ENCODE data around the gene XYLT1. TPM values are rescaled to one million over a fixed set of nuclear protein-coding genes. Genes with fewer than 3 reads are reported as not detected.

Gene XYLT1
- total RNA-seq, 1 donor from 2014 or later: under 0.01 TPM

DNA sequence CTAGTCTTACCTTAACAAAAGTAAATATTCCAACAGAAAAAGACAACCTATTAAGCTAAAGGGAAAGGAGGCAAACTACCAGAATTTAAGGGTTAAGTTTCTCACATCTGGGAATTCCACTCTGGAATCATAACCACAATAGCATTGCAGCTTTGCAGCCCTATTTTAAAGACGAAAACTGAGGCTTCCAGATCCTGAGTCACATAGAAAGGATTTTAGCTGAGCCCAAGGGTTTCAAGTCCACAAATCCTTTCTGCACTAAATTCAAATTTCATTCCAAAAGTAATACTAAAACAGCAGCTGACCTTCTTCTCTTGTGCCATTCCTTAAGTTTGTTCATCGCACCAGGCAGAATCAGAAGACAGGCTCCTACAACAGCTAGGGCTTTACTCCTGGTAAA lies 17.8 kb downstream of the XYLT1 start:
- Histone ChIP-seq H3K27me3 (ENCODE audit: control insufficient read depth, insufficient read depth, low read length) (no peaks in the 10 kb centered on the region), H3K36me3 (ENCODE audit: control insufficient read depth, insufficient read depth, low read length) (no peaks in the 10 kb centered on the region), H3K4me3 (ENCODE audit: low read depth, low read length) (no peak overlapping the region)
- TF ChIP-seq, protein P1, sequence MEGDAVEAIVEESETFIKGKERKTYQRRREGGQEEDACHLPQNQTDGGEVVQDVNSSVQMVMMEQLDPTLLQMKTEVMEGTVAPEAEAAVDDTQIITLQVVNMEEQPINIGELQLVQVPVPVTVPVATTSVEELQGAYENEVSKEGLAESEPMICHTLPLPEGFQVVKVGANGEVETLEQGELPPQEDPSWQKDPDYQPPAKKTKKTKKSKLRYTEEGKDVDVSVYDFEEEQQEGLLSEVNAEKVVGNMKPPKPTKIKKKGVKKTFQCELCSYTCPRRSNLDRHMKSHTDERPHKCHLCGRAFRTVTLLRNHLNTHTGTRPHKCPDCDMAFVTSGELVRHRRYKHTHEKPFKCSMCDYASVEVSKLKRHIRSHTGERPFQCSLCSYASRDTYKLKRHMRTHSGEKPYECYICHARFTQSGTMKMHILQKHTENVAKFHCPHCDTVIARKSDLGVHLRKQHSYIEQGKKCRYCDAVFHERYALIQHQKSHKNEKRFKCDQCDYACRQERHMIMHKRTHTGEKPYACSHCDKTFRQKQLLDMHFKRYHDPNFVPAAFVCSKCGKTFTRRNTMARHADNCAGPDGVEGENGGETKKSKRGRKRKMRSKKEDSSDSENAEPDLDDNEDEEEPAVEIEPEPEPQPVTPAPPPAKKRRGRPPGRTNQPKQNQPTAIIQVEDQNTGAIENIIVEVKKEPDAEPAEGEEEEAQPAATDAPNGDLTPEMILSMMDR (IDR thresholded peaks at IDR 0.05; ENCODE audit: insufficient read depth, low read length, severe bottlenecking): no peak
- DNase-seq (ENCODE audit: low read depth) (no peak), FAIRE-seq (no peak)

DNA sequence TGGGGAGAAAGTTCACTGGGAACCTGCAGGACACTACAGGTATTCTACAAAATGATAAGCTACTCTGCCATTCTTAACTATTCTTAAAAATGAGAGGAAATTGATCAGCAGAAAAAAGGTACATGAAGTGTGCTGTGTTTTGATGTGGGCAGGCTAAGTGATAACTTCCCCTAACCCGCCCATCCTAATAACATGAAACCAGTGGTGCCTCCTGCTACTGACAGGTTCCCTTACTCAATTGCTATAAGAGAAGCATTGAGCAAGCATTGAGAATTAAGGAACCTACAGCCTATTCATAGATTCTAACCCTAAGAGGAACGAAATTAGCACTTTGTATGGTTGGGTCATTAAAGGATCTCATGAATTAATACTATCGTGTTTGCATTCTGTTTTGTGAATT lies 18.9 kb downstream of the XYLT1 start:
- H3K36me3 ChIP-seq (ENCODE audit: control insufficient read depth, insufficient read depth, low read length): no peaks in the 10 kb centered on the region
- FAIRE-seq (no peak), DNase-seq (ENCODE audit: low read depth) (no peak)
- no peaks in the 10 kb centered on the region for H3K27me3 ChIP-seq (ENCODE audit: control insufficient read depth, insufficient read depth, low read length)
- H3K4me3 ChIP-seq (ENCODE audit: low read depth, low read length): no peak overlapping the region
- TF ChIP-seq, protein P1 (IDR thresholded peaks at IDR 0.05; ENCODE audit: insufficient read depth, low read length, severe bottlenecking): no peak

DNA sequence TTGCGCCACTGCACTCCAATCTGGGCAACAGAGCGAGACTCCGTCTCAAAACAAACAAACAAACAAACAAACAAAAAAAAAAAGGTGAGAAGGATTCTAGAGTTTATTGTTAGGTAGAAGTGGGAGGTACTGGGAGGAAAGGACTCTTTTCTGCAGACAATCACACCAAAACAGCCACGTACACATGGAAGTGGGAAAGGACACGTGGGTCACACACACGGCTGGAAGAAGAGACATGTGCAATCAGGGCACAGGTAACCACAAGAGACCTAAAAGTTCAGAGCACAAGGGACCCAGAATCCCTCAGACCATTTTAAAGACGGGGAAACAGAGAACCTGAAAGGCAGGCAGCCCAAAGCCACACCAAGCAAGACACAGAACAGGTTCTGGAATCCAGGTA lies 20.5 kb downstream of the XYLT1 start:
- no peak for DNase-seq (ENCODE audit: low read depth)
- no peaks in the 10 kb centered on the region for H3K36me3 ChIP-seq (ENCODE audit: control insufficient read depth, insufficient read depth, low read length)
- no peak overlapping the region for H3K4me3 ChIP-seq (ENCODE audit: low read depth, low read length)
- TF ChIP-seq, protein P1 (IDR thresholded peaks at IDR 0.05; ENCODE audit: insufficient read depth, low read length, severe bottlenecking): no peak
- H3K27me3 ChIP-seq (ENCODE audit: control insufficient read depth, insufficient read depth, low read length): no peaks in the 10 kb centered on the region
- FAIRE-seq: no peak

DNA sequence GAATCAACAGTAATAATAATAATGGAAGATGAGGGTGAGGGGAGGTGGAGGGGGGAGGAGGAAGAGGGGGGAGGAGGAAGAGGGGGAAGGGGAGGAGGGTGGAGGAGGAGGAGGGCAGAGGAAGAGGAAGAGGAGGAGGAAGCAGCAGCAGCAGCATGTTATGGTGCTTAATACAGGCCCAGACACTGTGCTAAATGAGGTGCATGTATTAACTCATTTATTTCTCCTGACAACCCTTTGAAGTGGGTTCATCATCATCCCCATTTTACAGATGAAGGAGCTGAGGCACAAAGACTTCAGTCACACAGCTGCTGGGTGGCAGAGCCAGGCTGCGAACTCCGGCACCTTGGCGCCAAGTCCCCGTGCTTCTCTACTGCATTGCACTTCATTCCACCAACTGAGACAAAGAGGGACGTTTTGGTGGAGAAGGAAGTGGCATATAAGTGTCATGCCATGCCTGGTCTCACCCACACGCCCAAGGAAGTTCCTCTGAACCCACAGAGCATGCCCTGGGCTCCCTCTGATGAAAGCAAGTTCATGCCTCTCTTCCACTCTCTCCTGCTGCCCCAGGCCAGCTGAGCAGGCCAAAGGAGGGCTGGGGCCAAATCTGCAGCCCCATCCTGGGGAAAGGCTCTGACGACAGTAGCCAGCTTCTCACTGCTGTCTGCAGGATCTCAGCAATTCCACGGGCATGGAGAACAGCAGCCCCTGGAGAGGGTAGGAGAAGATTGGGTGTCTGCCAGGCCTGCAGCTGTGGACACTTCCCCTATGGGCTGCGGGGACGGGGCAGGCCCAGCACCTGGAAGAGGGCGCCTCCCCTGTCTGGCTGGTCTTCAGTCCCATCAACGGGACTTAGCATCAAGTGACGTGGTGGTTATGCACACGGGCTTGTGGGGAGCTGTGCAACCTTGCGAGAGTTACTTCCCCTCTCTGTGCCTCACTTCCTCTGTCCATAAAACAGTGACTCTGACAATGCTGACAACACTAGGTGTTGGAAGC lies 21.8 kb downstream of the XYLT1 start:
- Histone ChIP-seq H3K4me3 (ENCODE audit: low read depth, low read length) (no peak overlapping the region), H3K36me3 (ENCODE audit: control insufficient read depth, insufficient read depth, low read length) (no peaks in the 10 kb centered on the region), H3K27me3 (ENCODE audit: control insufficient read depth, insufficient read depth, low read length) (no peaks in the 10 kb centered on the region)
- TF ChIP-seq, protein P1 (IDR thresholded peaks at IDR 0.05; ENCODE audit: insufficient read depth, low read length, severe bottlenecking): no peak
- FAIRE-seq: peak; percentile 40
- DNase-seq (ENCODE audit: low read depth): no peak

DNA sequence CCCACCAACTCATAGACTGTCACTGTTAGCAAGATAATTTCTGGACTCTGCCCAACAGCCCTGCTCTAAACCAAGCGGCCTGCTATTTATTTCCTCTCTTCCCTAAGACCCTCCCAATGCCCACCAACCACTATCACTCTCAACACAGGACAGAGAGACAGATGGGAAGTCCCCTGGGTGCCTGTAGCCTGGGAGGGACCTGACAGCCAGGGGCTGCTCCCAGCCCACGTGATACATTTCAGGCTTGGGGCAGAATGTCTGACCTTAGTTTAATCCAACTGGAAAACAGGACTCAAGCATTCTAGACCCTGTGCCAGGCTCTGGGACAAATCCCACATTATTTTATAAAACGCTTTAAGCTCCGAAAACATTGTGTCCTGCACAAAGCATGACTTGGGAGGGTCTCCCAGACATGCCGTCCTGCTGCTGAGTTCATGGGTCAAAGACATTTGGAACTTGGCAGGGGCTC lies 23.6 kb downstream of the XYLT1 start:
- TF ChIP-seq, protein P1 (IDR thresholded peaks at IDR 0.05; ENCODE audit: insufficient read depth, low read length, severe bottlenecking): no peak
- FAIRE-seq: no peak
- no peaks in the 10 kb centered on the region for H3K27me3 ChIP-seq (ENCODE audit: control insufficient read depth, insufficient read depth, low read length)

More for the DNA sequence above, 23.6 kb downstream of the XYLT1 start:
- no peaks in the 10 kb centered on the region for H3K36me3 ChIP-seq (ENCODE audit: control insufficient read depth, insufficient read depth, low read length)
- H3K4me3 ChIP-seq (ENCODE audit: low read depth, low read length): no peak overlapping the region
- DNase-seq (ENCODE audit: low read depth): no peak

Data from bronchial epithelial cell (primary cell).